GM23338 (cell line): ENCODE measurements around the gene LCE1F. TPM values are rescaled to one million over a fixed set of nuclear protein-coding genes. Genes with fewer than 3 reads are reported as not detected.

Experiments
- ATAC-seq: fragments of 200-7000 bp; cut with Tn5 transposase; 3 replicates; pipeline ENCODE4 v1.9.1; 2020
- DNase-seq: peaks from one replicate; pipeline ENCODE4 v3.0.0-alpha.2; 2015; ENCODE audit warnings: low spot score
- H2AFZ ChIP-seq: fragments of 200-600 bp; sonication (generic); 2 replicates; pipeline ENCODE4 v1.8.0; 2016; ENCODE audit warnings: antibody characterized with exemption, mild to moderate bottlenecking, moderate library complexity
- H3F3A ChIP-seq: fragments of 200-600 bp; sonication (generic); replicated peaks from 2 replicates; pipeline ENCODE4 v1.8.0; 2017; ENCODE audit warnings: antibody characterized with exemption, mixed run types, low read depth
- H3K27ac ChIP-seq: fragments of 200-600 bp; sonication (generic); 2 replicates; pipeline ENCODE4 v1.6.1; 2016; ENCODE audit warnings: low read depth
- H3K27me3 ChIP-seq: fragments of 200-600 bp; sonication (generic); 2 replicates; pipeline ENCODE4 v1.8.0; 2016; ENCODE audit warnings: mild to moderate bottlenecking, mixed run types, moderate library complexity; ENCODE audit not compliant: insufficient read depth
- H3K36me3 ChIP-seq: fragments of 200-600 bp; sonication (generic); 2 replicates; pipeline ENCODE4 v1.8.0; 2016; ENCODE audit warnings: mild to moderate bottlenecking; ENCODE audit not compliant: insufficient read depth
- H3K4me1 ChIP-seq: fragments of 200-600 bp; sonication (generic); 2 replicates; pipeline ENCODE4 v1.8.0; 2016; ENCODE audit warnings: mild to moderate bottlenecking, moderate library complexity; ENCODE audit not compliant: insufficient read depth
- H3K4me2 ChIP-seq: fragments of 200-600 bp; sonication (generic); 2 replicates; pipeline ENCODE4 v1.7.1; 2017; ENCODE audit warnings: mixed run types
- H3K4me3 ChIP-seq: fragments of 200-600 bp; sonication (generic); 2 replicates; pipeline ENCODE4 v1.6.1; 2016; ENCODE audit warnings: mixed run types
- H3K79me2 ChIP-seq: fragments of 200-600 bp; sonication (generic); replicated peaks from 2 replicates; pipeline ENCODE4 v1.8.0; 2017; ENCODE audit warnings: mild to moderate bottlenecking; ENCODE audit not compliant: insufficient read depth
- H3K9me2 ChIP-seq: fragments of 200-600 bp; sonication (generic); 2 replicates; pipeline ENCODE4 v1.8.0; 2017; ENCODE audit not compliant: insufficient read depth
- H4K20me1 ChIP-seq: fragments of 200-600 bp; sonication (generic); replicated peaks from 2 replicates; pipeline ENCODE4 v1.8.0; 2017; ENCODE audit warnings: mild to moderate bottlenecking; ENCODE audit not compliant: insufficient read depth
- H3K27ac Mint-ChIP-seq: 2 replicates; pipeline ENCODE4 v1.8.0; 2020; ENCODE audit warnings: inconsistent platforms, mild to moderate bottlenecking, moderate library complexity, mixed read lengths
- H3K27me3 Mint-ChIP-seq: 3 replicates; pipeline ENCODE4 v1.8.0; 2022; ENCODE audit warnings: low read depth, mild to moderate bottlenecking, moderate library complexity, mixed read lengths, inconsistent platforms; ENCODE audit not compliant: insufficient read depth, poor library complexity
- H3K36me3 Mint-ChIP-seq: 3 replicates; pipeline ENCODE4 v1.8.0; 2021; ENCODE audit warnings: low read depth, mild to moderate bottlenecking, inconsistent platforms, moderate library complexity, mixed read lengths
- H3K4me1 Mint-ChIP-seq: 3 replicates; pipeline ENCODE4 v1.8.0; 2020; ENCODE audit warnings: mild to moderate bottlenecking, inconsistent platforms, mixed read lengths
- H3K4me3 Mint-ChIP-seq: 3 replicates; pipeline ENCODE4 v1.8.0; 2021; ENCODE audit warnings: moderate library complexity, mild to moderate bottlenecking, inconsistent platforms, mixed read lengths
- H3K9me3 Mint-ChIP-seq: 3 replicates; pipeline ENCODE4 v1.8.0; 2020; ENCODE audit warnings: moderate library complexity, mild to moderate bottlenecking, inconsistent platforms, mixed read lengths
- CREB1 ChIP-seq: fragments of 250-450 bp; sonication (Bioruptor Pico); IDR thresholded peaks from 2 replicates; pipeline ENCODE4 v1.5.0; 2020; ENCODE audit warnings: low read depth, mild to moderate bottlenecking, moderate library complexity
- CTCF ChIP-seq, 2 experiments: fragments of 200-600 bp in 1 of 2; sonication (generic) in 1 of 2; conservative IDR thresholded peaks; 2 replicates each; pipeline versions ENCODE4 v1.5.1 to v1.6.1; 2016 to 2017; ENCODE audit warnings: antibody characterized with exemption in 2 of 2, low read depth in 2 of 2, mild to moderate bottlenecking in 2 of 2, moderate library complexity in 1 of 2
- ETS1 ChIP-seq: IDR thresholded peaks from 2 replicates; pipeline ENCODE4 v1.6.1; 2016; ENCODE audit warnings: antibody characterized with exemption
- EZH2 ChIP-seq: fragments of 200-600 bp; sonication (generic); IDR thresholded peaks from one replicate; pipeline ENCODE4 v1.8.0; 2017; ENCODE audit warnings: antibody characterized with exemption, mild to moderate bottlenecking, low read depth; ENCODE audit not compliant: unreplicated experiment
- EZH2phosphoT487 ChIP-seq: fragments of 200-600 bp; sonication (generic); IDR thresholded peaks from one replicate; pipeline ENCODE4 v1.8.1; 2018; ENCODE audit warnings: antibody characterized with exemption; ENCODE audit not compliant: unreplicated experiment
- JUNB ChIP-seq: IDR thresholded peaks from one replicate; pipeline ENCODE4 v1.6.1; 2016; ENCODE audit warnings: antibody characterized with exemption; ENCODE audit not compliant: unreplicated experiment
- POLR2AphosphoS5 ChIP-seq: IDR thresholded peaks from 2 replicates; pipeline ENCODE4 v1.6.1; 2016; ENCODE audit warnings: antibody characterized with exemption, low read depth
- REST ChIP-seq: IDR thresholded peaks from one replicate; pipeline ENCODE4 v1.6.1; 2018; ENCODE audit warnings: antibody characterized with exemption; ENCODE audit not compliant: unreplicated experiment
- STAT1 ChIP-seq: IDR thresholded peaks from one replicate; pipeline ENCODE4 v1.6.1; 2016; ENCODE audit warnings: antibody characterized with exemption; ENCODE audit not compliant: unreplicated experiment
- ZNF331 ChIP-seq: fragments of 250-450 bp; sonication (Bioruptor Pico); IDR thresholded peaks from 2 replicates; pipeline ENCODE4 v1.5.0; 2020; ENCODE audit warnings: low read depth, mild to moderate bottlenecking, moderate library complexity
- polyA plus RNA-seq: library from polyadenylated mRNA; unstranded; fragments of >200 nt; fragmentation: Nextera tagmentation; extraction: Ambion mirVana; gene quantifications from 2 replicates; pipeline ENCODE4 v1.2.1, GENCODE V29; 2016
- total RNA-seq: library from RNA; depleted of rRNA; stranded (reverse); fragments of >200 nt; shearing (Covaris generic); gene quantifications from 2 replicates; pipeline ENCODE4 v1.2.3, GENCODE V29; 2014

The LCE1F gene
- total and polyA plus RNA-seq, 2 experiments from 2014 or later: not detected

- TF ChIP-seq CTCF (conservative IDR thresholded peaks at IDR 0.05; ENCODE audit: low read depth in 2 of 2) (no peak), STAT1 (no peak), REST (no peak)
These were observed 21.5 kb downstream of the LCE1F start, which contains the start of gene LCE1D (continued) for GRCh38 chr1:152796421-152796820.

- Histone ChIP-seq H3K4me1 (no peaks in the 10 kb centered on the region), H4K20me1 (no peaks in the 10 kb centered on the region), H3K27ac (no peak overlapping the region), H3K79me2 (no peaks in the 10 kb centered on the region), H3K9me2 (no peaks in the 10 kb centered on the region; the same call in 1 of the 2 replicates), H3K4me2 (no peak overlapping the region), H2AFZ (no peak overlapping the region), H3F3A (no peaks in the 10 kb centered on the region), H3K4me3 (no peak overlapping the region), H3K27me3 (no peaks in the 10 kb centered on the region), H3K36me3 (no peaks in the 10 kb centered on the region)
- DNase-seq (no peak), ATAC-seq (no peak)
- Mint-ChIP-seq H3K27me3 (peaks cover 3% of the 10 kb centered on the region), H3K4me1 (no peaks in the 10 kb centered on the region), H3K36me3 (no peaks in the 10 kb centered on the region), H3K4me3 (no peak overlapping the region), H3K27ac (no peak overlapping the region), H3K9me3 (no peaks in the 10 kb centered on the region)
- no peak for TF ChIP-seq ZNF331 (CRISPR knock-in tag)
- no peak for TF ChIP-seq EZH2
- TF ChIP-seq POLR2AphosphoS5: no peak
- no peak for TF ChIP-seq JUNB
- no peak for TF ChIP-seq ETS1
- TF ChIP-seq EZH2phosphoT487: no peak
- TF ChIP-seq CTCF (conservative IDR thresholded peaks at IDR 0.05; ENCODE audit: low read depth in 2 of 2): no peak
- no peak for TF ChIP-seq CREB1 (CRISPR knock-in tag)
- TF ChIP-seq STAT1: no peak
These were observed 26.4 kb downstream of the LCE1F start for GRCh38 chr1:152801333-152801732.
